Calu3 (cell line): ENCODE data around the gene KRT81. TPM values are rescaled to one million over a fixed set of nuclear protein-coding genes. Genes with fewer than 3 reads are reported as not detected.

Source experiments
- BruUV-seq: library from RNA; stranded (reverse); fragments of 400-500 nt; replicated peaks from 2 replicates; lab custom pipeline; 2021; lab: Mats Ljungman, UMichigan
- CTCF ChIA-PET: fragments of 300-600 bp; sonication (Branson Sonifier 250); formaldehyde crosslinking; loops from one replicate; lab custom pipeline; 2022; ENCODE audit warnings: antibody characterized with exemption; lab: Charles Lee
- DNase-seq: peaks from one replicate; pipeline ENCODE4 v3.0.0; 2022
- H3K27ac Mint-ChIP-seq: one replicate; pipeline ENCODE4 v1.8.0; 2022; ENCODE audit warnings: mixed read lengths; ENCODE audit not compliant: unreplicated experiment
- H3K27me3 Mint-ChIP-seq: one replicate; pipeline ENCODE4 v1.8.0; 2022; ENCODE audit warnings: mixed read lengths; ENCODE audit not compliant: unreplicated experiment
- H3K36me3 Mint-ChIP-seq: one replicate; pipeline ENCODE4 v1.8.0; 2022; ENCODE audit warnings: mild to moderate bottlenecking, moderate library complexity, mixed read lengths; ENCODE audit not compliant: insufficient read depth, unreplicated experiment
- H3K4me1 Mint-ChIP-seq: one replicate; pipeline ENCODE4 v1.8.0; 2022; ENCODE audit warnings: mild to moderate bottlenecking, low read depth, mixed read lengths; ENCODE audit not compliant: unreplicated experiment
- H3K4me3 Mint-ChIP-seq: one replicate; pipeline ENCODE4 v1.8.0; 2022; ENCODE audit warnings: mild to moderate bottlenecking, low read depth, moderate library complexity, mixed read lengths; ENCODE audit not compliant: unreplicated experiment
- H3K9me3 Mint-ChIP-seq: one replicate; pipeline ENCODE4 v1.8.0; 2022; ENCODE audit warnings: low read depth, mixed read lengths; ENCODE audit not compliant: unreplicated experiment
- intact Hi-C: fragments of 100-400 bp; cut with micrococcal nuclease; formaldehyde crosslinking; loops from one replicate; pipeline ENCODE4 v1.10.0; 2022; ENCODE audit not compliant: unreplicated experiment
- total RNA-seq: library from RNA; stranded (reverse); gene quantifications from 2 replicates; pipeline ENCODE4 v1.2.3, GENCODE V29; 2022
- TF ChIP-seq, protein P1 (sequence below): fragments of 200-600 bp; IDR thresholded peaks from one replicate; pipeline ENCODE4 v1.8.0; 2022; ENCODE audit warnings: antibody characterized with exemption; ENCODE audit not compliant: unreplicated experiment

Gene KRT81
- total RNA-seq, 1 experiment from 2014 or later, result 0.28 TPM

GRCh38 chr12:52324153-52324444, 32.8 kb upstream of the KRT81 start:
- no peaks in the 10 kb centered on the region for H3K27me3 Mint-ChIP-seq
- H3K27ac Mint-ChIP-seq, result no peak overlapping the region
- DNase-seq, result no peak
- BruUV-seq, result no TSS peak
- H3K4me3 Mint-ChIP-seq, result no peak overlapping the region
- H3K4me1 Mint-ChIP-seq, result peaks cover 23% of the 10 kb centered on the region
- H3K36me3 Mint-ChIP-seq, result no peaks in the 10 kb centered on the region
- intact Hi-C loops, result loop anchor here (10.0 kb wide), 1 partner anchor 79 kb away; no protein-coding TSS in a partner anchor
- TF ChIP-seq, protein P1, sequence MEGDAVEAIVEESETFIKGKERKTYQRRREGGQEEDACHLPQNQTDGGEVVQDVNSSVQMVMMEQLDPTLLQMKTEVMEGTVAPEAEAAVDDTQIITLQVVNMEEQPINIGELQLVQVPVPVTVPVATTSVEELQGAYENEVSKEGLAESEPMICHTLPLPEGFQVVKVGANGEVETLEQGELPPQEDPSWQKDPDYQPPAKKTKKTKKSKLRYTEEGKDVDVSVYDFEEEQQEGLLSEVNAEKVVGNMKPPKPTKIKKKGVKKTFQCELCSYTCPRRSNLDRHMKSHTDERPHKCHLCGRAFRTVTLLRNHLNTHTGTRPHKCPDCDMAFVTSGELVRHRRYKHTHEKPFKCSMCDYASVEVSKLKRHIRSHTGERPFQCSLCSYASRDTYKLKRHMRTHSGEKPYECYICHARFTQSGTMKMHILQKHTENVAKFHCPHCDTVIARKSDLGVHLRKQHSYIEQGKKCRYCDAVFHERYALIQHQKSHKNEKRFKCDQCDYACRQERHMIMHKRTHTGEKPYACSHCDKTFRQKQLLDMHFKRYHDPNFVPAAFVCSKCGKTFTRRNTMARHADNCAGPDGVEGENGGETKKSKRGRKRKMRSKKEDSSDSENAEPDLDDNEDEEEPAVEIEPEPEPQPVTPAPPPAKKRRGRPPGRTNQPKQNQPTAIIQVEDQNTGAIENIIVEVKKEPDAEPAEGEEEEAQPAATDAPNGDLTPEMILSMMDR, result no peak
- H3K9me3 Mint-ChIP-seq, result no peaks in the 10 kb centered on the region
- CTCF ChIA-PET, result no interaction called here

- Mint-ChIP-seq H3K4me1 (peaks cover 23% of the 10 kb centered on the region), H3K27ac (no peak overlapping the region), H3K27me3 (no peaks in the 10 kb centered on the region), H3K4me3 (no peak overlapping the region), H3K9me3 (no peaks in the 10 kb centered on the region), H3K36me3 (no peaks in the 10 kb centered on the region)
- CTCF ChIA-PET, result interaction anchor here (0.6 kb wide), 1 partner anchor 12 kb away, joined by 4 read pairs; no protein-coding TSS in a partner anchor
- TF ChIP-seq, protein P1, result no peak
- intact Hi-C loops, result loop anchor here (10.0 kb wide), 1 partner anchor 79 kb away; no protein-coding TSS in a partner anchor
- no peak for DNase-seq
- no TSS peak for BruUV-seq
Observed at GRCh38 chr12:52323416-52324152, 32.2 kb upstream of the KRT81 start.

- Mint-ChIP-seq H3K27me3 (no peaks in the 10 kb centered on the region), H3K36me3 (no peaks in the 10 kb centered on the region), H3K27ac (no peak overlapping the region), H3K4me1 (peaks cover 22% of the 10 kb centered on the region), H3K9me3 (no peaks in the 10 kb centered on the region), H3K4me3 (no peak overlapping the region)
- CTCF ChIA-PET, result interaction anchor here (0.6 kb wide), 1 partner anchor 11 kb away, joined by 4 read pairs; no protein-coding TSS in a partner anchor
- intact Hi-C loops, result loop anchor here (10.0 kb wide), 1 partner anchor 78 kb away; no protein-coding TSS in a partner anchor
- no peak for DNase-seq
- no TSS peak for BruUV-seq
- TF ChIP-seq, protein P1, result no peak
Observed at GRCh38 chr12:52323001-52323400, 31.7 kb upstream of the KRT81 start.

DNA sequence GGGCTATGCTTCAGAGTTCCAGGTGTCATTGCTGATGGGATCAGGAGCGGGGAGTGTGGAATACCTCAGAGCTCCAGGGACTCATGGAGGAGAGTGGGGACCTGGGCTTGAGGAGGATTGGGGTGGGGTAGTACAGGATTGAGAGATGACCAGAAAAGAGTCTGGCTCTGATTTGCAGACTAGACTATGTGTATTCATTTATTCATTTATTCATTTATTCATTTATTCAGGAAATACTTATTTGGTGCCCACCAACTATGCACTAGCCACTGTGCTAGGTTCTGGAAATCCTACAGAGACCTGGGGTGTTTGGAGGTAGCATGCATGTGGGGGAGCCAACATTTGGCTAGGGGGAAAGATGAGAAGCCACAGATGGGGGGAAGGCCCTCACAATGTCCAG, 30.7 kb upstream of the KRT81 start:
- intact Hi-C loops, result loop anchor here (10.0 kb wide), 1 partner anchor 77 kb away; no protein-coding TSS in a partner anchor
- Mint-ChIP-seq H3K36me3 (no peaks in the 10 kb centered on the region), H3K4me1 (peaks cover 12% of the 10 kb centered on the region), H3K27ac (no peak overlapping the region), H3K27me3 (no peaks in the 10 kb centered on the region), H3K9me3 (no peaks in the 10 kb centered on the region), H3K4me3 (no peak overlapping the region)
- TF ChIP-seq, protein P1, result no peak
- no TSS peak for BruUV-seq
- CTCF ChIA-PET, result interaction anchor here (0.7 kb wide), 1 partner anchor 44 kb away, joined by 5 read pairs; no protein-coding TSS in a partner anchor
- DNase-seq, result no peak
